ENCODE results near the gene ZNF672.

- TF ChIP-seq POLR2A (IDR thresholded peaks at IDR 0.05) (no peak), CTCF (IDR thresholded peaks at IDR 0.05) (no peak), POLR2AphosphoS5 (IDR thresholded peaks at IDR 0.05) (no peak)
Measured at GRCh38 chr1:248800459-248800858, 37.6 kb upstream of the ZNF672 start.
